ENCODE measurements around the gene CNDP2. TPM values are rescaled to one million over a fixed set of nuclear protein-coding genes. Genes with fewer than 3 reads are reported as not detected.
A peak's percentile ranks its signal among the peaks of the same experiment; 100 is the strongest.

Gene CNDP2
- total RNA-seq, 2 donors from 2014 or later: 125 to 133 TPM

GRCh38 chr18:74463254-74463653 lies 32.9 kb upstream of the CNDP2 start:
- Mint-ChIP-seq H3K27ac (no peak overlapping the region), H3K36me3 (no peaks in the 10 kb centered on the region), H3K9me3 (no peaks in the 10 kb centered on the region)
- no peak for ATAC-seq
- DNase-seq (ENCODE audit: low spot score in 2 of 2): no peak

- no peak for ATAC-seq
- no peaks in the 10 kb centered on the region for H3K36me3 Mint-ChIP-seq
- no peaks in the 10 kb centered on the region for H3K9me3 Mint-ChIP-seq
- no peak for DNase-seq (ENCODE audit: low spot score in 2 of 2)
- no peak overlapping the region for H3K27ac Mint-ChIP-seq
Measured at GRCh38 chr18:74463983-74464382, 32.2 kb upstream of the CNDP2 start.

- H3K27ac Mint-ChIP-seq: no peak overlapping the region
Measured at GRCh38 chr18:74465775-74466174, 30.4 kb upstream of the CNDP2 start.

DNA sequence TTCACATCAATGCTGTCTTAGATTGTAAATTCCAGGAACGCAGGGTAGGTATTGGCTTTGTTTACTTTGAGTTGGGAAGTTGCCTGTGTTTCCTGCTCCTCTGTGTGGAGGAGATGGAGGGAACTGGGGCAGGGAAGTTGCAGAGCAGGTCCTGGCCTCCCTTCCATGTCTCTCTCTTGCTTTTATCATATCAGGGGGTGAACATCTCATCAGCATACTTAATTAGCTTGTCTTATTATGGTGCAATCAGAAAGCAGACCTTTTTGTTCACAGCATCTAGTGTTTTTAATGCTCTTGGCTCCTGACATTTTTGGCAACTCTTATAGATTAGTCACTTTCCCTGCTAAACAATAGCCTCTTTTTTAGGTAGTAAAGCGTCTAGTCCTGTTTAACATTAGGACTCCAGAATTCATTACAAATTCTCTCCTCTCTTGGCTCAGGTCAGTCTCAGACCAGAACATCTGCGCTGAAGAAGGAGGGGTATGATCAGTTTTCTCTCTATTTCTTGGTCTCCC lies 27.6 kb upstream of the CNDP2 start:
- no peak for ATAC-seq
- Mint-ChIP-seq H3K36me3 (peaks cover 0 to 5% of the 10 kb centered on the region in 2 donors), H3K9me3 (peaks cover 6 to 11% of the 10 kb centered on the region in 2 donors), H3K27ac (no peak overlapping the region)
- no peak for DNase-seq (ENCODE audit: low spot score in 2 of 2)

More at GRCh38 chr18:74465775-74466174, 30.4 kb upstream of the CNDP2 start:
- Mint-ChIP-seq H3K36me3 (peaks cover 0 to 5% of the 10 kb centered on the region in 2 donors), H3K9me3 (peaks cover 6 to 11% of the 10 kb centered on the region in 2 donors)
- DNase-seq (ENCODE audit: low spot score in 2 of 2) (no peak), ATAC-seq (no peak)

- Mint-ChIP-seq H3K9me3 (peaks cover 6 to 11% of the 10 kb centered on the region in 2 donors), H3K36me3 (peaks cover 0 to 5% of the 10 kb centered on the region in 2 donors)
Measured at GRCh38 chr18:74472312-74472711, 23.9 kb upstream of the CNDP2 start.

GRCh38 chr18:74473976-74474640 lies 22.1 kb upstream of the CNDP2 start:
- H3K9me3 Mint-ChIP-seq: peaks cover 6 to 11% of the 10 kb centered on the region in 2 donors
- DNase-seq (ENCODE audit: low spot score in 2 of 2): no peak
- H3K27ac Mint-ChIP-seq: no peak overlapping the region
- ATAC-seq: no peak
- H3K36me3 Mint-ChIP-seq: peaks cover 0 to 5% of the 10 kb centered on the region in 2 donors

More at GRCh38 chr18:74472312-74472711, 23.9 kb upstream of the CNDP2 start:
- DNase-seq (ENCODE audit: low spot score in 2 of 2) (no peak), ATAC-seq (no peak)
- H3K27ac Mint-ChIP-seq: no peak overlapping the region

- DNase-seq (ENCODE audit: low spot score in 2 of 2) (no peak), ATAC-seq (no peak)
- no peaks in the 10 kb centered on the region for H3K36me3 Mint-ChIP-seq
Measured at GRCh38 chr18:74476140-74476539, 20.0 kb upstream of the CNDP2 start.

GRCh38 chr18:74477771-74478170 lies 18.4 kb upstream of the CNDP2 start:
- DNase-seq (ENCODE audit: low spot score in 2 of 2) (no peak), ATAC-seq (peak in 1 of 2 donors; percentile 59)
- Mint-ChIP-seq H3K9me3 (no peaks in the 10 kb centered on the region), H3K27ac (no peak overlapping the region), H3K36me3 (no peaks in the 10 kb centered on the region)

More at GRCh38 chr18:74476140-74476539, 20.0 kb upstream of the CNDP2 start:
- no peak overlapping the region for H3K27ac Mint-ChIP-seq
- H3K9me3 Mint-ChIP-seq: no peaks in the 10 kb centered on the region

- Mint-ChIP-seq H3K27ac (peak overlapping the region in 1 of 2 donors; percentile 60), H3K9me3 (no peaks in the 10 kb centered on the region), H3K36me3 (no peaks in the 10 kb centered on the region)
- ATAC-seq: no peak
- DNase-seq (ENCODE audit: low spot score in 2 of 2): no peak
Measured at GRCh38 chr18:74478316-74478715, 17.8 kb upstream of the CNDP2 start.

- Mint-ChIP-seq H3K36me3 (no peaks in the 10 kb centered on the region), H3K27ac (no peak overlapping the region), H3K9me3 (no peaks in the 10 kb centered on the region)
- DNase-seq (ENCODE audit: low spot score in 2 of 2): no peak
- ATAC-seq: no peak
Measured at GRCh38 chr18:74478880-74479279, 17.3 kb upstream of the CNDP2 start.

- DNase-seq (ENCODE audit: low spot score in 2 of 2) (no peak), ATAC-seq (no peak)
- Mint-ChIP-seq H3K27ac (no peak overlapping the region), H3K36me3 (no peaks in the 10 kb centered on the region), H3K9me3 (no peaks in the 10 kb centered on the region)
Measured at GRCh38 chr18:74479486-74480148, 16.5 kb upstream of the CNDP2 start.

DNA sequence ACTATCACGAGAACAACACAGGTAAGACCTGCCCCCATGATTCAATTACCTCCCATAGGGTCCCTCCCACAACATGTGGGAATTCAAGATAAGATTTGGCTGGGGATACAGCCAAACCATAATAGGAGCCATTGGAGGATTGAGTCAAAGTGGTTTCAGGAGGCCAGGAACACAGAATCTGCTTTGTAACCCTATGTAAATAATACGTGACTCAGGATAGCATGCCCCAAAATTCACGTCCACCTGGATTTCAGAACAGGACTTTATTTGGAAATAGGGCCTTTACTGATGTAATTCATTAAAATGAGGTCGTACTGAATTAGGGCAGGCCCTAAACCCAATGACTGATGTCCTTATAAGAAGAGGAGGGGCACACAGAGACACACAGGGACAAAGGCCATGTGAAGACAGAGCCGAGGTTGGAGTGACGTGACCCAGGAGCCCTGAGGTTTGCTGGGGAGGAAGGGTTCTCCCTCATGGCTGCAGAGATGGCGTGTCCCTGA lies 16.0 kb upstream of the CNDP2 start:
- no peak for DNase-seq (ENCODE audit: low spot score in 2 of 2)
- Mint-ChIP-seq H3K9me3 (no peaks in the 10 kb centered on the region), H3K36me3 (no peaks in the 10 kb centered on the region), H3K27ac (no peak overlapping the region)
- ATAC-seq: no peak

DNA sequence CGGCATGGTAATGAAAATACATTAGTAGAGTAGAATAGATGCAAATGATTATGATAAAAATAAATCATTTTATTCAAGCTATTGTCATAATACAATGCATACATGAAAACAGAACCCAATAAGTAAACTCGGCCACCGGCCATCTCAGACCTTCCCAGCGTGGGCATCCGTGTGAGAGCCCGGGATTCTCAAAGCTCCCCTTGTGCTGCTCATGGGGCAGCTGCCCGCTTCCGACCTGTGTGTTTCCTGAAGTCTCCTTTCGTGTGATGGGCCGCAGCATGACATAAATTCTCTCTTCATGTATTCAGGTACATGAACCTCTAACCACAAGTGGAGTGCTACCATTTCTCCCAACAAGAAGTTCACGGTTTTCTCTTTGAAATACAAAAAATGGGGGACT lies 13.5 kb upstream of the CNDP2 start:
- DNase-seq (ENCODE audit: low spot score in 2 of 2) (no peak), ATAC-seq (no peak)
- no peaks in the 10 kb centered on the region for H3K9me3 Mint-ChIP-seq
- H3K27ac Mint-ChIP-seq: no peak overlapping the region
- no peaks in the 10 kb centered on the region for H3K36me3 Mint-ChIP-seq

DNA sequence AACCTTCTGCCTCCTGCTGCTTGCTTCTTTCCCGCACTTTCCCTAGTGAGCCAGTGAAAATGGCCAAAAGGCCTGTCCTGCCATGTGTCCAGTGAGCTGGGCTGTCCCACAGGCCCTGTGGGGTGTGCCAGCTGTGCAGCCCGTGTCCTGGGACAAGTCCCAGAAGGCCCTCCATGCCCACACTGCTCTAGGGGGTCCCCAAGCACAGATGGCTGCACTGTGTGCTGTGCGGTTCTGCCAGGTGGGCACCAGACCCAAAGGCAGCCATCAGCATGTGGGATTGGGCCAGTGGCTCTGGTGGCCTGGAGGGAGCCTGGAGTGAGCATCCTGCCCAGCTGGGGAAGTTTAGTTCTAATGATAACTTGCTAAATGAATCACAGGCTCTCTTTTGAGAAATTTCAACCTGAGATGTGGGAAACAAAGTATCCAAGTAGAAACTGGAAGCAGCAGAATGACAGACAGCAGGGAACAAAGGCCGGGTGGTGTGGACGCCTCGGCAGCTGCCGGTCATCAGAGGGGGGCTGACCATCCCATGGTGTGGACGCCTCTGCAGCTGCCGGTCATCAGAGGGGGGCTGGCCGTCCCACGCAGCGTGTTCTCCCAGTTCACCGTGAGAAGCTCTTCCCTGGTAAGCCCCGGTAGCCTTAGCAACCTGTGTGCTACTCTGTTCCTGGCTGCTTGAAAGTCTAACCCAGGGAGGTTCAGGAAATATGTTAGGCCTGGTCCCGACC lies 9.9 kb upstream of the CNDP2 start:
- Mint-ChIP-seq H3K36me3 (no peaks in the 10 kb centered on the region), H3K27ac (peak overlapping the region in 1 of 2 donors; percentile 82), H3K9me3 (no peaks in the 10 kb centered on the region)
- no peak for ATAC-seq
- no peak for DNase-seq (ENCODE audit: low spot score in 2 of 2)

DNA sequence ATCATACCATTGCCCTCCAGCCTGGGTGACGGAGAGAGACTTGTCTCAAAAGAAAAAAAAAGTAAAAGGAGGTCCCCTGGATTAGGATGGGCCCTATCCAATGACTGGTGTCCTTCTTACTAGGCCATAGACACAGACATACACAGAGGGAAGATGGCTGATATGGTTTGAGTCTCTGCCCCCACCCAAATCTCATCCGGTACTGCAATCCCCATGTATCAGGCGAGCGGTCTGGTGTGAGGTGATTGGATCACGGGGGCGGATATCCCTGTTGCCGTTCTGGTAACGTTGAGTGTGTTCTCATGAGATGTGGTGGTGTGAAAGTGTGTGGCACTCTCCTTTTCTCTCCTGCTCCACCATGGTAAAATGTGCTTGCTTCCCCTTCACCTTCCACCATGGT lies 7.8 kb upstream of the CNDP2 start:
- H3K36me3 Mint-ChIP-seq: no peaks in the 10 kb centered on the region
- ATAC-seq (no peak), DNase-seq (ENCODE audit: low spot score in 2 of 2) (no peak)
- H3K9me3 Mint-ChIP-seq: no peaks in the 10 kb centered on the region
- H3K27ac Mint-ChIP-seq: no peak overlapping the region

DNA sequence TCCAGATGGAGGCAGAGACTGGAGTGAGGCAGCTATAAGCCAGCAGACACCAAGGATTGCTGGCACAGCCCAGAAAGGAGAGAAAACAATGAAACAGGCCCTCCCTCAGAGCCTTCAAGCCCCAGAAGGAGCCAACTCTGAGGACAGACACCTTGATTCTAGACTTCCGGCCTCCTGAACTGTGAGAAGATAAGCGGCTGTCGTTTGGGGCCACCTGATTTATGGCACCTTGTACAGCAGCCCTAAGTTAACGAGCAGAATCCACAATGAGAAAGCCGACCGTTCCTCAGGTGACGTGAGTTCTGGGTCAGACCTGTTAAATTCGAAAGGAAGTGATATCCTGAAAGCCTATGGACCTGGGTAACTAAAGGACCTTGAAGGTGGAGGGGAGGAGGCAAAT lies 7.3 kb upstream of the CNDP2 start:
- ATAC-seq (no peak), DNase-seq (ENCODE audit: low spot score in 2 of 2) (no peak)
- Mint-ChIP-seq H3K9me3 (no peaks in the 10 kb centered on the region), H3K36me3 (no peaks in the 10 kb centered on the region), H3K27ac (no peak overlapping the region)

GRCh38 chr18:74489676-74490075 lies 6.5 kb upstream of the CNDP2 start:
- Mint-ChIP-seq H3K36me3 (no peaks in the 10 kb centered on the region), H3K27ac (no peak overlapping the region), H3K9me3 (no peaks in the 10 kb centered on the region)
- DNase-seq (ENCODE audit: low spot score in 2 of 2) (no peak), ATAC-seq (no peak)
